CMK (cell line): Measurements from ENCODE around the gene LAGE3.
"Not testable (repeated sequence)": the region's sequence is repeated elsewhere in the genome, so short reads cannot be mapped to it uniquely, and the experiment has no call there.

Source experiments
- DNase-seq: peaks from one replicate; pipeline ENCODE4 v3.0.0-alpha.2; 2010; ENCODE audit warnings: low read depth

Gene LAGE3

DNA sequence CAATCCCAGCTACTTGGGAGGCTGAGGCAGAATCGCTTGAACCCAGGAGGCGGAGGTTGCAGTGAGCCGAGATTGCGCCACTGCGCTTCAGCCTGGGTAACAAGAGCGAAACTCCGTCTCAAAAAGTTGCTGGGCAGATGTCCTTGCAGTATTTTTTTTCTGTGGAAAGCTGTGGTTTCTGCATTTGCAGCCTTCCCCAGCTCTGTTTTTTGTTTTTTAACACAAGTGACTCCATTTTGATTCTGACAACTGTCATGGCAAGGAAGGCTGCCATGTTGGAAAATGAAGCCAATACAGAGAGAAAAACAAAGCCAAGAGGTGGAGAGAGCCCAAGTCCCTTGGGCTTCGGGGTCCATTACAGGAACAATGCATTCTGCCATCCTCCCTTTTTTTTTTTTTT is 23.0 kb upstream of the LAGE3 start:
- DNase-seq: no peak

DNA sequence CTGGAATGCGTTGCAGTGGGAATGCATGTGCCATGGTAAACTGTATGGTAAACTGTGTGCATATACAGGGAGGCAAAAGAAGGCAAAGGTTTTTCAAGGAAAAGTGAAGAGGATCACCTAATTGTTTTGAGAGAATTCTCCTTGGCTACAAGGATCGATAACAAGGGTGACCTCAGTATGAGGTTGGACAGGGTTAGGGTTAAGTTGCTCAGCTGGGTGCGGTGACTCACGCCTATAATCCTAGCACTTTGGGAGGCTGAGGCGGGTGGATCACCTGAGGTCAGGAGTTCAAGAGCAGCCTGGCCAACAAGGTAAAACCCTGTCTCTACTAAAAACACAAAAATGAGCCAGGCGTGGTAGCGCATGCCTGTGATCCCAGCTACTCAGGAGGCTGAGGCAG is 22.3 kb upstream of the LAGE3 start:
- not testable (repeated sequence) for DNase-seq

DNA sequence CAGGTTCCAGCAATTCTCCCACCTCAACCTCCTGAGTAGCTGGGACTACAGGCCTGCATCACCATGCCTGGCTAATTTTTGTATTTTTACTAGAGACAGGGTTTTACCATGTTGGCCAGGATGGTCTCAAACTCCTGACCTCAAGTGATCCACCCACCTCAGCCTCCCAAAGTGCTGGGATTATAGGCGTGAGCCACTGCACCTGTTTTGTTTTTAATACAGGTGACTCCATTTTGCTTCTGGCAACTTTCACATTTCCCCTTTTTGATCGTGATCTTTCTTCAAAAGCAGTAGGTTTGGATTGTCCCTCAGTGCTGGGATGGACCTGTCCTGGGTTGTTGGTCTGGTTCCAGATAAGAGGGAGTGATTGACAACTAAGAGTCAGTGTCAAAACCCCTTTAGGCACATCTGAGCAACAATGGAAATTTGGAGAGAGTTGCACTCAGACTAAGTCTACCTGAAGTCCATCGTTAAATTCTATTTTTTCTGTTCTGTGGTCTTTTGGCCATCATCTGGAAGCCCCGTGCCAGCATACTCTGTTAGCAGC is 17.6 kb upstream of the LAGE3 start:
- DNase-seq: not testable (repeated sequence)

DNA sequence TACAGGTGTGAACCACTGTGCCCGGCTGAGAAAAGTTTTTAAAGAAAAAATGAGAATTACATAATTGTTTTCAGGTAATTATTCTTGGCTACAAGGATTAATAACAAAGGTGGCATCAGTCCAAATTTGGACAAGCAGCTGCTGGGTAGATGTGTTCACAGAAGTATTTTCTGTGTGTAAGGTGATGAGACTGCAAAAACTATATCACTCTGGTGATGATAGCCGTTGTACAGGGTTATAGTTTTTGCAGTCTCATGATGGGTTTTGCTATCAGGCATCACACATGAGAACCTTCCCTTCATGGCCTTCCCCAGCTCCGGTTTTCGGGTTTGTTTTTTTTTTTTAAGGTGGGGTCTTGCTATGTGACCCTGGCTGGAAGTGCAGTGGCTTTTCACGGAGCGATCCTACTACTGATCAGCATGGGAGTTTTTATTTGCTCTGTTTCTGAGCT is 16.4 kb upstream of the LAGE3 start:
- no peak for DNase-seq

DNA sequence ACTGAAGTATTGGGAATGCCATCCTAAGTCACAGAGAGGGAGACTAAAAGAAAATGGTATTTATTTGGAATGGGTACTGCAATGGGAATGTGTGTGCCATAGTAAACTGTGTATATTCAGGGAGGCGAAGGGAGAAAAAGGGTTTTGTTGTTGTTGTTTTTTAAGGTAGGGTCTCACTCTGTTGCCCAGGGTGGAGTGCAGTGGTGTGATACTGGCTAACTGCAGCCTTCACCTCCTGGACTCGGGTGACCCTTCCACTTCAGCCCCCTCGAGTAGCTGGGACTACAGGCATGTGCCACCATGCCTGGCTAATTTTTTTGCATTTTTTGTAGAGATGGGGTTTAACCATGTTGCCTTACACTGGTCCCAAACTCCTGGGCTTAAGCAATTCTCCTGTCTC is 15.6 kb upstream of the LAGE3 start:
- no peak for DNase-seq

DNA sequence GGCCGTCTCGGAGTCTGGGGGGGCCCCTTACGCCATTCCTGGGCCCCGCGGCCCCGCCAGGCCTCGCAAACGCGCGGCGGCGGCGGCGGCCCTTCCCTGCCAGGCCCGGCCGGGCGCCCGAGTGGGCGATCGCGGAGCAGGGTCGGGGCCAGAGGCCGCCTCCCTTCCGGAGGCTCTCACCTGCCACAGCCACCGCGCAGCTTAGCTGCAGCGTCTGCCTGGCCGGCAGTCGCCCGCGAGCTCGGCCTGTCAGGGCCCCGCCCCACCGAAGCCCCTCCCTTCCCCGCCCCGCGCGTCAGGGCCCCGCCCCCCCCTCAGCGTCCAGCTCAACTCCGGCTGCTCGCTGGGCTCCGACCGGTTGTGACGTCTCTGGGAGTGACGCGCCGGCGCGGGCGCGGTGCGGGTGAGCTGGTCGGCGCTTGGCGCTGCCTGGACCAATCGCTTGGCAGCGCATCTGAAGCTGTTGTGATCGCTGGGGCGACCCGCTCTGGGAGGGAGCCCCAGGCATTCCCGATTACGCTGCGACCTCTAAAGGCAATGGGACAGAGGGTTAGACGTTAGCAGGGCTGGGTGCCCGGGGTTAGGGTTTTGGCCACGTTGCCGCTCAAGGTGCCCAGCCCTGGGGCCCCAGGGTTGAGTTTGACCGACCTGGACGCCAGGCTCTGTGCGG is 11.5 kb upstream of the LAGE3 start, which contains the start of gene SLC10A3:
SLC10A3 (minus strand) TSS at position 216 of the 670 bp plus-strand sequence. CDS start 1,689 bp downstream, outside the sequence.
- DNase-seq: peak; percentile 85

DNA sequence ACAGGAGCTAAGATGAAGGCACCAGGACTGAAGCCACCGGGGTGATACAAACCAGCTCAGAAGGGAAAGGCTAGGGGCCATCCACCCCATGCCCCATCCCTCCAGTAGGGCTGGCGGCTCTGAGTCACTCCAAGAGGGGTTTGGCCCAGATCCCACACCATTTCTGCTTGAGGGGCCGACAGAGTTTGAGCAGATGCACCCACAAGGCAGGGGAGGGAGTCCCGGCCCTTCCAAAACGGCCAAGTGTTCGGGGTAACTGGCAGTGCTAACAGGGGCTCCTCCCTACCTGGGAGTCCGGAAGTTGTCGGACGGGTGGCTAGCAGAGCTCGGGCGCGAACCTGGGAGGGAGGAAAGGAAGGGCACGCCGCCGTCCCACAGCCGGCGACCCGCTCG is 10.9 kb upstream of the LAGE3 start:
- DNase-seq: no peak

DNA sequence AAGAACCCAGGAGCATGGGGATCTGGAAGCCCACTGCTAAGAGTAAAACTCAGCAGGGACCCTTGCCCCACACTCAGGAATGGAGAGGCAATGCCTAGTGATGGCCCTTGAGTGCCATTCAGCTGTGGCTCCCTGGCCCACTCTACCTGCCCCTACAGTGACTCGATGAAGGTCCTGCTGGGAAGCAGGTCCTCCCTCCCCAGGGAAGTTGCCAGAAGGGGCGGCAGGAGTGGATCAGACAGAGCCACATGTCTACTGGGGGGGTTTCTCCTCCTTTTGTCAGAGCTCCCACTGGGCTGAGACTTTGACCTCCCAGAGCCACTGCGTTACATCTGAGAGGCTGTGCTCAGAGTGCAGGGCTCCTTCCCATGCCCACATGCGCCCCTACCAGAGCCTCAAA is 10.1 kb upstream of the LAGE3 start:
- DNase-seq: no peak

DNA sequence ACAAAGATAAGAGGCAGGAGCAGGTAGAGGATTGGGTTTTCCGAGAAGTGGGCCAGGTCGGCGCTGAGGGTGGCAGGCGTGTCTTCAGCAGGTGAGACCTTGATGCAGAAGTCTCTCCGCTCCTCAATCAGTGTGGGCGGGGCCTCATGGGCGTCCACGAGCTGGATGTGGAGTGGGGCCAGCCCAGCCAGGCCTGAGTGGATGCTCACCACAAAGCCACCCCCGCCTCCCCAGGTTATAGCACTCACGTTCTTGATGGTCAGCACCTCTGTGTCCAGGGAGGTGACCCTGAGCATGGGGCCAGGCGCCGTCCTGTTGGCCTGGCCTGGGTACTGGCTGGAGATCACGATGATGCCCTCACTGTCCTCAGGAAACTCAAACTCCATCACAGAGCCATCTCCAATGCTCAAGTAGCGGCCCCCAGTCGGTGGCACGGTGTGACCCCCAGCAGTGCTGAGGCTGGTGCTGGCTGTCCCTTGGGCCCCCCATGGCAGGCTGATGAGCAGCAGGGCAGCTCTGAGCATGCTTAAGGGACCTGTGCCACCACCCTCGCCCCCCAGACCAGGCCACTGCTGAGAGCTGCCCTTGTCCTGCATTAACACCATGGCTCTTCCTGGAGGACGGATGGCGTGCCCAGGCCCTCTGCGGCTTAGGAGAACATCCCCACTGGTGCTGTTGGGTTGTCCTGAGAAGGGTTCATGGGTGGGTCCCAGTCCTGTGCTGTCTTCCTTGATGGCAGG is 9.4 kb upstream of the LAGE3 start:
- DNase-seq: no peak

DNA sequence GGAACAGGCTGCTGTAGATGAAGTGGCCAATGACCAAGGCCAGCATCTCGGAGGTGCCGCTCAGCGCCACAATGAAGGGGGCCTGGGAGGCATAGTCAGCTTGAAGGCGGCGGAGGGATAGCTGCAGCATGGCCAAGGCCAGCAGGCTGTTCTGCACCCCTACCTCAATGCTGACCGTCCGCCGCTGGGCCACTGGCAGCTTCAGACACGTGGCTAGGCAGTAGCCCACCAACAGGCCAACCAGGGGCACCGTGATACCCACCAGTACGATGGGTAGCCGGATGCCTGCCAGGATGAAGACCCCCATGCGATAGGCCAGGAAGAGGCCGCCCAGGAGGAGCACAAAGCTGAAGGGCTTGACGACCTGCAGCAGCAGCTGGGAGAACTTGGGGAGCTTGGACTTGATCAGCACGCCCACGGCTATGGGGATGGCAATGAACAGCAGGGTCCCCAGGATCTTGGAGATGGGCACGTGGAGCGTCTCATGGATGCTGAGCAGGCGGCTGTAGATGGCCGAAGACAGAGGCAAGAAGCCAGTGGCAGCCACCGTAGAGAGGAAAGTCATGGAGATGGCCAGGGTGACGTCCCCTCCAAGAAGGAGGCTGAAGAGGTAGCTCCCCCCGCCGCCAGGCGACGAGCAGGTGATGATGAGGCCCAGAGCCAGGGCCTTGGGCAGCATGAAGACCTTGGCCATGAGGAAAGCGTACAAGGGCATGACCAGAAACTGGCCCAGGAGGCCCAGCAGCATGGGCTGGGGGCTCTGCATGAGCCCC is 8.6 kb upstream of the LAGE3 start:
- no peak for DNase-seq

DNA sequence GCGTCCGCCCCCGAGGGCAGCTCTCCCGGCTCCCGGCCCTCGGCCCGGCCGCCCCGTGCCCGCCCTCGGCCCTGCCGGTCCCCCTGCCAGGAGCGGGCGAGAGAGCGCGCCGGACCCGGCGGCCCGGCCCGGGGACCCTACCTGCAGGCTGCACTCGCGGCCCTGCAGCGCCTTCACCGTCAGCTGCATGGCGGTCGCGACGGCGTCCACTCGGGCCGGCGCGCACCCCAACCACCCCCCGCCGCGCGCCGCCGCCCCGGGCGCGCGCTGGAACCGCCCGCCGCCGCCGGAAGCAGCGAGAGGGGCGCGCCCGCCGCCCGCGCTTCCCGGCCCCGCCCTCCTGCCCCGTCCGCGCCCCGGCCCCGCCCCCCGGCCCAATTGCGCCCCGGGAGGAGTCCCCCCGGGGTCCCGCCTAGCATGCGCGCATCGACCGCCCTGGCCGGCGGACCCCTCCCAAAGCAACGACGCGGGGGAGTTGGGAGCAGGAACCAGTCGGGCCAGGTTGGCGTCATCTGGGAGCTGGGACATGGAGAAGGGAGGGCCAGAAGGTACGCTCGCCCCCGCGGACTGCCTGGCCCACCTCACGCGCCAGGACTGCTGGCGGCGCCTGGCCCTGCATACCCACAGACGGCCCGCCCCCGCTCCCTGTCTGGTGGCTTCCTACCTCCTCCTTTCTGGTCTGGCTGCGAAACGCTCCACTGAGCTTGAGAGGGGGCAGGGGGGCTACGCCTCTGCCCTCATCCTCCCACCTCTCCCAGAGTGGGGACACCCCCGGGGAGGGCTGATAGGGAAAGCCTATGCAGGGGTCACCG is 7.5 kb upstream of the LAGE3 start, which contains the start of gene UBL4A:
UBL4A (minus strand) TSS at position 220 of the 812 bp plus-strand sequence; CDS start at position 189, 31 bp downstream.
- DNase-seq: peak; percentile 54

DNA sequence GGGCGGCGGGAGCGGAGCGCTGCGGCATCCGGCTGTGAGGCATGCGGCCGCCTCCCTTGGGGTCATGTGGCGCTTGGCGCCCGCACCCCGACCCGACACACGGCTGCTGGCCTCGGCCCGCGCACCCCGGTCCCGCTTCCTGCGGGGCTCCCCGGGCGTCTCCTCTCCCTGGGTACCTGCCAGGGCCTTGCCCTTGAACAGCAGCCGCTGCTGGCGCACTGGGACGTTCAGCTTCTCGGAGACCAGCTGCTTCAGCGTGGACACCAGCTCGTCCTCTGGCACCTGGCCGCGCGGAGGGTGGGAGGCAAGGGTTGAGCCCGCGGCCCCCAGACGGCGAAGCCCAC is 6.9 kb upstream of the LAGE3 start:
- DNase-seq: no peak

DNA sequence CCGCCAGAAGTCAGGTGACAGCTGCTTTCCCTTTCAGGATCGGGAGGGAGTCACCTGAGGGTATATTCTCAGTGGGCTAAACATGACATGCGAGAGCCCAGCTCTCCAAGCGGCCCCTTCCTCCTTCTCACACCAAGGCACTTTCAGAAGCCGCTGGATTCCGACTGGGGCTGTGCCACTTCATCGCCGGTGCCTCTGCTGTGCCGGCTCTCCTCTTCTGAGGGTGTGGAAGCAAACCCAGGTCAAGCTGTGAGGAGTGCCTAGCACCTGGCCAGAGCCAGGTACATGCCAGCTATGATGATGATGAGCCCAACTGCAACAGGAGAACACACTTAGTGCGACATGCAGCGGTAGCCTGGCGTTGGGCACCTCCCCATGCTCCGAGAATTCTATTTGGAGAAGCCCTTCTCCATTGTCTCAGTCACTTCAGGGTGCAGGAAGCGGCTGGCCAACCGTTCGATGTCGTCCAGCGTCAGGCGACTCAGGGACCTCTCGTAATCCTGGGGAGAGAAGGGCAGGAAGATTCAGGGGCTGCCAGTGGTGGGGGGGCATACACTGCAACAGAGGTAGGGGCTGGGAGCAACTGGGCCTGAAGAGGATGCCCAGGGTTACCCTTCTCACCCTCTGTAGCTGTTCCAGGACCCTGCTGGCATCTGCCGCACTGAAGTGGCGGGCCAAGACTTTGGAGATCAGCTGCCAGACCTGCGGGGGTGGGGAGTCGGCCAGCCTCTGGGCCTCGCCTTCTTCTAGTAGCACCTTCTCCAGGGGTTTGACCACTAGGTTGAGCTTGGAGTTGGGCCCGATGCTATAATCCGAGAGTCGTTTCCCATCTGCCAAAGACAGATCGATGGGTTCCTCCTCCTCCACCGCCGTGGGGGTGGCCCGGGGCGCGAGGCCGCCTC is 6.3 kb upstream of the LAGE3 start:
- DNase-seq: no peak

DNA sequence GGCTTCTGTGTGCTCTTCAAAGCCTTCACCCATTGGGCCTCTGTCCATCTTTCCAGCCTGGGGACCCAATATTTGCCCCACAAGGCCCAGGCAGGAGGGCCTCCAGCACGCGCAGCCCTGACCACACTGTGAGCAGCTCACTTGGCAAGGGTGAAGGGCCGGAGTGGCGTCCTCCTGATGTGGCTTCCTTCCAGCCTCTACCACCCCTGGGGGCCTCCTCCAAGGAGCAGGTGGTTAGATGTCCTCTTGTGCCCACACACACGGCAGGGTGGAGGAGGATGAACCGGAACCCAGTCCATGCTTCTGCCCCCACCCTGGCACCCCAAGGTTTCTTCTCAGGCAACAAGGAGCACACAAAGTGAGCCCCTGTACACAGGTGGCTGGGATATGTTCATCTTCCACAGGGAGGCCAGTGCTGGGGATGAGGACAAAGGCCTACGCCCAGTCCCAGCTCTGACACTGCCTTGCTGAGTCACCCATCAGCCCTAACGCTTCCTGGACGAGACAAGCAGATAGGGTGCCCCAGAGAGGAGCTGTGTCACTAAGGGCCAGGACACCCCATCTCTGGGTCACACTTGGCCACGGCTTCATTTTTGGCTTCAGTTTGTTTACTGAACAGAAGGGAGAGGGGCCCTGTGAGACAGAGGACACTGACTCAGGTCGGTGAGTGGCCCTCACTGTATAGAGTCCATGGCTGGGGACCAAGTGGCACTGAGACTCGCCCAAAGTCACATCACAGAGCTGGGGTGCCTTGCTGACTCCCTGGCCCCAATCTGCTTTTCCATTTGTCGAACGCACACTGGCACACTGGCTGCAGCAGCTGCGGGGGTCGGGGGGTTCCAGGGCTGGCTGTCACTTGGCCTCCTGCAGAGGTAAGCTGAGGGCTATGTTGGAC is 5.4 kb upstream of the LAGE3 start:
- DNase-seq: no peak

DNA sequence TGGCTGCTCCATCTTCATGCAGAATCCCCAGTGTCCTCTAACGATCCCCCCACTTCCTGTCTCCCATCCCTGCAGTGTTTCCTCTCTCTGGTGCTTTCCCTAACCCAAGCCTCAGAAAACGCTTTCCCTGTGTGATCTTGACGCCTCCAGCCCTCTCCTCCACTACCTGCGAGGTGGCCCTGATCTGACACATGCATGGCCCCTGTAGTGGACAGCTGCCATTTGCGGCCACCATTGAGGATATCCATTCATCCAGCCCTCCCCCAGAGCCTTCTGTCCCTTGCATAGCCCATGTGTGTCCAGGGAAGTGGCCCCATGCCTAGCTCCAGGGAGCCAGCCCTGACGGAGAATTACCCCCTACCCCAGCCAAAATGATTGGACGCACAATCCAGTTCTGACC is 4.2 kb upstream of the LAGE3 start:
- no peak for DNase-seq

DNA sequence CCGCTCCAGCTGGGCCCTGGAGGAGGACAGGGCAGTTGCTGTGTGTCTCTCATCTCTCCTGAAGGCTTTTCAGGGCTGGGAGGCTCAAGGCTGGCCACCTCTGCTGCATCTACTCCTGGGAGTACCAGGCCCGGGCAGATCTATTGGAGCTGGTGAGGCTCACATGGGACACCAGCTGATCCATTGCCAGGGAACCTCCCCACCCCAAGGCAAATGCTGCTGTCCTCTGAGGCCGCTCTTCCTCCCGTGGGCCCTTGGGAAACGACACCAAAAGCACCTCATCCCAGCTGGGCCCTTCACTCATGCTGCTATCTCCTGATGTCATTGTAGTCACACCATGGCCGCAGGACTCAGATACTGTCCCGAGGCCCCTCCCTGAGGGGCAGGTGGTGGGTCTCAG is 3.7 kb upstream of the LAGE3 start:
- no peak for DNase-seq

DNA sequence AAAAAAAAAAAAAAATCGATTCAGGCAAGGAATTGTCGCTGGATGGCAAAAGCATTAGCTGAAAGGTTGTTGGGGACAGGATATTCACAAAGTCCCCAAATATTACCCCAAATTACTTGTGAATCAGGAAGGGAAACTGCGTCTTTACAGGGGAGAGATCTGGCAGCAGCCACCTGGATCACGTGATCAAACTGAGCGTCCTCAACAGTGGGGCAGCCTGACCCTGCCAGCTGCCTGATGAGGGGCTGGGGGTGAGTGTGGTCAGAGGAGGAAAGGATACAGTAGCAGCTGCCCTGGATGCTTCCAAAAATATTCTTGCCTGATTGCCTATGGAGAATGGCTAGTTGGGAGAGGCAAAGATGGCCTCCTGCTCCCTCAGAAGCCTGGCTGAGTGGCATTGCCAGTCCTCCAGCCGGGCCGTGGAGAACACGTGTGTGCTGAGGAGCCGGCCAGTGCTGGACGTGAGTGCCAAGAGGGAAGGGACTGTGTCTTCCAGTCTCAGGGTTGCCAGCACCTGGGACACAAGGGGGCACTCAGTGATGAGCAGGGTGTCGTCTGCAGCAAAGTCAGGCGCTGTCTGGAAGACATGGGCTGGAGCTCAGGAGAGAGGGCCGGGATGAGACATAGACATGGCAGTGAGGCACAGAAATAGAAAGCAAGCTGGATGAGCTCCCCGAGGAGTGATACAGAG is 3.0 kb upstream of the LAGE3 start:
- DNase-seq: no peak

DNA sequence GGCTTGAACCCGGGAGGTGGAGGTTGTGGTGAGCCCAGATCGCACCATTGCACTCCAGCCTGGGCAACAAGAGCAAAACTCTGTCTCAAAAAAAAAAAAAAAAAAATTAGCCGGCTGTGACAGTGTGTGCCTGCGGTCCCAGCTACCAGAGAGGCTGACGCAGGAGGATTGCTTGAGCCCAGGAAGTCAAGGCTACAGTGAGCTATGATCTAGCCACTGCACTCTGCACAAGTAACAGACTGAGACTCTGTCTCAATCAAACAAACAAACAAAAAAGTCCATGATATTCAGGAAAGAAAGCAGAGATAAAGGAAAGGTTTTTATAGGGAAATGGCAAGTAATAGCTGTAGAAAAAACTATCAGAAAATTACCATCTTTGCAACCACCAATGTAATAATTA is 2.1 kb upstream of the LAGE3 start:
- DNase-seq: no peak

DNA sequence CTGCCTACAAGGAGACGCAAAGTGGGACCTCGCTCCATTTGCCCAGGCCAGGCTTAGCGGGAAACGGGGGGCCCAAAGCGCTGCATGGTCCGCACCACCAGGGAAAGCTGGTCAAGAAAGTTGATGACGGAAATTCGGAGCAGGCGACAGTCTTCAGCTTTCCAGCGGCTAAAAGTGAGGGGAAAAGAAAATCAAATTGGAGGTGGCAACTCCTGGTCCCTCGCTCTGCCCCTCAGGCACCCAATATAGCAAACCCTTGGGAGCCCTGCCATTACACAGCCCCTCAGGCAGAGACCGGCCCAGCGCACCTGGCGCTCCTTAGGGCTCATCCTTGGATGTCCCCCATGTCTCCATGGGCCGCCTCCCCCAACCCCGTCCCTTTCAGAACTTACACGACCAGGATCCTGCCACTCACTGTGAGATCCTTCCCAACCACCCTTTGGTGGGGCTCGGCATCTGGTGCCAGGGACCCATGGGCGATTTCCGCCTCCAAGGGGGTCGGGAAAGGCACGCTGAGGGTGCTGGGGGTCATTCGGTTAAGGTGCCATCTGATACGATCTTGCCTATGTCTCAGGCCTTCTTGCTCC is 1.1 kb downstream of the LAGE3 start:
- DNase-seq: no peak
